Osteoblast (primary cell): ENCODE data around the gene WDR47. TPM values are rescaled to one million over a fixed set of nuclear protein-coding genes. Genes with fewer than 3 reads are reported as not detected.
A peak's percentile ranks its signal among the peaks of the same experiment; 100 is the strongest.

Source experiments
- DNase-seq: peaks from one replicate; pipeline ENCODE4 v3.0.0; 2011; ENCODE audit warnings: low spot score, mixed read lengths; ENCODE audit not compliant: insufficient read length; ENCODE audit errors: missing footprints
- H2AFZ ChIP-seq: 2 replicates; pipeline ENCODE4 v1.6.0; 2011; ENCODE audit warnings: mild to moderate bottlenecking, low read length
- H3K27ac ChIP-seq: 2 replicates; pipeline ENCODE4 v1.5.1; 2011; ENCODE audit warnings: mild to moderate bottlenecking, low read depth, low read length, moderate library complexity
- H3K27me3 ChIP-seq: 2 replicates; pipeline ENCODE4 v1.6.0; 2012; ENCODE audit warnings: mild to moderate bottlenecking, control low read depth, inconsistent platforms, low read length, moderate library complexity; ENCODE audit not compliant: insufficient read depth
- H3K36me3 ChIP-seq: 2 replicates; pipeline ENCODE4 v1.5.1; 2011; ENCODE audit warnings: mild to moderate bottlenecking, low read length, control low read depth, moderate library complexity; ENCODE audit not compliant: insufficient read depth
- H3K4me1 ChIP-seq: 2 replicates; pipeline ENCODE4 v1.5.1; 2011; ENCODE audit warnings: mild to moderate bottlenecking, low read length, control low read depth, moderate library complexity; ENCODE audit not compliant: insufficient read depth
- H3K4me2 ChIP-seq: 2 replicates; pipeline ENCODE4 v1.6.0; 2011; ENCODE audit warnings: mild to moderate bottlenecking, low read length; ENCODE audit not compliant: insufficient read depth
- H3K4me3 ChIP-seq: fragments of 200-600 bp; sonication (generic); 3 replicates; pipeline ENCODE4 v1.5.1; 2012; ENCODE audit warnings: mild to moderate bottlenecking, low read length, inconsistent platforms; ENCODE audit not compliant: insufficient read depth
- H3K79me2 ChIP-seq: 2 replicates; pipeline ENCODE4 v1.6.0; 2012; ENCODE audit warnings: mild to moderate bottlenecking, low read length, control low read depth, inconsistent platforms; ENCODE audit not compliant: insufficient read depth
- H3K9me3 ChIP-seq: 2 replicates; pipeline ENCODE4 v1.5.1; 2011; ENCODE audit warnings: low read depth, low read length, control low read depth
- H4K20me1 ChIP-seq: 2 replicates; pipeline ENCODE4 v1.6.0; 2012; ENCODE audit warnings: mild to moderate bottlenecking, low read length, control low read depth; ENCODE audit not compliant: insufficient read depth
- CTCF ChIP-seq: IDR thresholded peaks from 2 replicates; pipeline ENCODE4 v1.5.1; 2011; ENCODE audit warnings: mild to moderate bottlenecking, low read depth, low read length, moderate library complexity; ENCODE audit errors: extremely low read depth
- total RNA-seq: library from RNA; depleted of rRNA; stranded (reverse); fragments of >200 nt; gene quantifications from 2 replicates; pipeline ENCODE4 v1.2.3, GENCODE V29; 2012

WDR47 gene
- total RNA-seq, 1 donor = 20.6 TPM

GRCh38 chr1:109080441-109081082 lies 38.7 kb upstream of the WDR47 start:
- DNase-seq = no peak
- Histone ChIP-seq H3K9me3 (no peaks in the 10 kb centered on the region), H3K79me2 (peaks cover 3% of the 10 kb centered on the region), H3K4me2 (no peak overlapping the region), H4K20me1 (no peaks in the 10 kb centered on the region), H3K27me3 (no peaks in the 10 kb centered on the region), H3K4me1 (no peaks in the 10 kb centered on the region), H3K36me3 (no peaks in the 10 kb centered on the region), H2AFZ (no peak overlapping the region), H3K27ac (no peak overlapping the region), H3K4me3 (no peak overlapping the region)
- no peak for TF ChIP-seq CTCF

DNA sequence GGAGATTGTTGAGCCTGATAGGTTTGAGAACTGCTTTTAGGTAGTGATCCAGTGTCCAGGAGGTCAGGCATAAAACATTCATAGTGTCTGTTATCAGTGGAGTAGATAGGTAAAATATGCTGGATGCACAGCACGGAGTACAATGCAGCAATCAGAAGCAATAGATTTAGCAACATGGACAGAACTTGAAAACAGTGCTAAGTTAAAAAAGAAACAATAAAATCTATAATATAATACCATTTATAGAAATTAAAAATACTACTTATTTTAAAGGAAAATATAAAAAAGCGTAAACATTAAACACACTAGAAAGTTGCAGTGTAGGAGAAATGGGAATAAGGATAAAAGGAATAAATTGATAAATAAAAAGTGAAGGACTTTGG lies 37.3 kb upstream of the WDR47 start:
- peaks cover 14% of the 10 kb centered on the region for H3K79me2 ChIP-seq
- H3K27me3 ChIP-seq = no peaks in the 10 kb centered on the region
- H3K36me3 ChIP-seq = no peaks in the 10 kb centered on the region
- DNase-seq = no peak
- no peak overlapping the region for H2AFZ ChIP-seq
- no peak overlapping the region for H3K4me2 ChIP-seq
- H3K27ac ChIP-seq = no peak overlapping the region
- TF ChIP-seq CTCF = no peak
- H3K4me3 ChIP-seq = no peak overlapping the region
- H3K4me1 ChIP-seq = peaks cover 8% of the 10 kb centered on the region
- no peaks in the 10 kb centered on the region for H3K9me3 ChIP-seq
- H4K20me1 ChIP-seq = no peaks in the 10 kb centered on the region

DNA sequence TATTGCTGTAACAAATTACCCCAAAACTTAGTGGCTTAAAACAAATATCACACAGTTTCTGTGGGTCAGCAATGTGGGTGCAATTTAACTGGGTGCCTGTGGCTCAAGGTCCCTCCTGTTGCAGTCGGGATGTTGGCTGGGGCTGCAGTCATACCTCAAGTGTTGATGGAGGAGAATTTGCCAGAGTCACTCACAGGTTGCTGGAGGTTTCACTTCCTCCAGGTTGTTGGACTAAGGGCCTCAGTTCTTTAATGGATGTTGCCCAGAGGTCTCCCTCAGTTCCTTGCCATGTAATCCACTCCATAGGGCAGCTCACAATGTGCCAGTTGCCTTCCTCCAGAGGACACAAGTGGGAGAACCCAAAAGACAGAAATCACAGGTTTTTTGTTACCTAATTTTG lies 36.4 kb upstream of the WDR47 start:
- no peak for TF ChIP-seq CTCF
- Histone ChIP-seq H3K9me3 (no peaks in the 10 kb centered on the region), H3K4me2 (no peak overlapping the region), H3K4me3 (no peak overlapping the region), H2AFZ (no peak overlapping the region), H3K27ac (no peak overlapping the region), H3K27me3 (no peaks in the 10 kb centered on the region), H3K79me2 (peaks cover 21% of the 10 kb centered on the region), H3K36me3 (peaks cover 2% of the 10 kb centered on the region), H4K20me1 (no peaks in the 10 kb centered on the region), H3K4me1 (peaks cover 8% of the 10 kb centered on the region)
- DNase-seq = no peak

DNA sequence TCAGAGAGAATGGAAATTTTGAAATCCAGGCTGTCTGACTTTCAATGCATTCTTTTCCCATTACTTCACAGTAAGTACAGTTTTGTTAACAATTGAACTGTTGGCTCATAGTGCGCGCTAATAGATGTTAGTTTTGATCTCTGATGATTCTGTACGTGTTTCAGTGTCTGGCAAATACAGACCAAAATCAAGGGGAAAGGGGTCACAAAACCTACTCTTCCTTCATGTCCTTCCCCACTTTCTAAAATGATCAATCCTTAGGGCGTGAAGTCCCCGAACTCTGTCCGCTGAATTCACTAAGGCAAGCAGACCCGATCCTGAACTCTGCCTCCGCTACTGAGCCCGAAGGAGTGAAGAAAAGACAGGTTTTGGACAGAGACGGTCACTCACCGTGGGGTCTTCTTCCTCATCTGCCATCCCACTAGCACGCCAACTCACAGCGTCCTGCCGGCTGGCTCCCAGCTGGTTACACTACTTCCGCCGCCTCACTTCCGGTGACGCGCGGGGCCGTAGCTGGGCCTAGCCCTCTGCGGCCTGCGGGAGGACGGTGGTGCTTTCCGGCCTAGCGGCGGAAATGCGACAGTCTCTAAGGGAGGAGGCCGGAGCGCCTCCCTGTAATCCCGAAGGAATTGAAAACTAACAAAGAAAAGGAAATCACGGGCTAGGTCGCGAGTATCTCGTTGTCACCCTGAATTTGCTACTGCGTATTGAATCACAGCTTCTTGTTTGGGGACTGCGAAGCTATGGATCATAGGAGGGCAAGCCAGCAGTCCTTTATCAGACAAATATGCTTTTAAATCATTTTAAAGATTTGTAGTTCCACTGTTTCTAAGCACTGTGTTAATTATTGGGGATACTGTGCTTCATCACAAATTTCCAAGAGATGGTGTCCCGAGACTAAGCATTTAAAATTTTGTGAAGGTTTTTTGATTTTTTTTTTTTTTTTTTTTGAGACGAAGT lies 33.9 kb upstream of the WDR47 start, which contains the start of gene TAF13:
Gene TAF13 (minus strand): TSS at position 473 of the 960 bp plus-strand sequence. CDS start 56 bp downstream, at position 417.
- Histone ChIP-seq H3K4me1 (peaks cover 8% of the 10 kb centered on the region), H3K27ac (peak within 1 kb of the TSS; percentile 95), H2AFZ (peak within 1 kb of the TSS; percentile 85), H3K36me3 (peaks cover 11% of the 10 kb centered on the region), H4K20me1 (peaks cover 7% of the 10 kb centered on the region), H3K4me3 (peak within 1 kb of the TSS; percentile 82), H3K4me2 (peak within 1 kb of the TSS; percentile 84), H3K79me2 (peaks cover 40% of the 10 kb centered on the region), H3K27me3 (no peaks in the 10 kb centered on the region), H3K9me3 (no peaks in the 10 kb centered on the region)
- DNase-seq = peak; percentile 97
- no peak for TF ChIP-seq CTCF
